WTC11 (cell line): ENCODE measurements around the gene SUDS3. TPM values are rescaled to one million over a fixed set of nuclear protein-coding genes. Genes with fewer than 3 reads are reported as not detected.

Experiments used
- ATAC-seq: fragments of 200-7000 bp; cut with Tn5 transposase; 2 replicates; pipeline ENCODE4 v1.10.0; 2021; ENCODE audit warnings: mild to moderate bottlenecking, moderate library complexity
- CTCF ChIA-PET: fragments of 300-600 bp; sonication (Branson Sonifier 250); formaldehyde crosslinking; loops from one replicate; lab custom pipeline; 2021; ENCODE audit warnings: antibody characterized with exemption; lab: Charles Lee
- POLR2A ChIA-PET: fragments of 350-600 bp; sonication (Branson Sonifier 250); formaldehyde crosslinking; loops from one replicate; lab custom pipeline; 2021; ENCODE audit warnings: antibody characterized with exemption; lab: Charles Lee
- DNase-seq: peaks from one replicate; pipeline ENCODE4 v3.0.0; 2021; ENCODE audit warnings: low spot score
- H3K27ac Mint-ChIP-seq: 2 replicates; pipeline ENCODE4 v1.8.0; 2021; ENCODE audit warnings: mixed read lengths
- H3K27me3 Mint-ChIP-seq: 2 replicates; pipeline ENCODE4 v1.8.0; 2021; ENCODE audit warnings: low read depth, mild to moderate bottlenecking, moderate library complexity, mixed read lengths
- H3K36me3 Mint-ChIP-seq: 2 replicates; pipeline ENCODE4 v1.8.0; 2021; ENCODE audit warnings: mixed read lengths
- H3K4me1 Mint-ChIP-seq: 2 replicates; pipeline ENCODE4 v1.8.0; 2022; ENCODE audit warnings: mixed read lengths
- H3K4me3 Mint-ChIP-seq: 2 replicates; pipeline ENCODE4 v1.8.0; 2021; ENCODE audit warnings: mild to moderate bottlenecking, moderate library complexity, mixed read lengths
- H3K9me3 Mint-ChIP-seq: 2 replicates; pipeline ENCODE4 v1.8.0; 2021; ENCODE audit warnings: mixed read lengths
- ATF1 ChIP-seq: sonication (generic); formaldehyde crosslinking; IDR thresholded peaks from 2 replicates; pipeline ENCODE4 v1.8.1; 2023; ENCODE audit warnings: mild to moderate bottlenecking, moderate library complexity, missing genetic modification reagents
- CBFB ChIP-seq: sonication (generic); formaldehyde crosslinking; IDR thresholded peaks from 2 replicates; pipeline ENCODE4 v1.8.1; 2022; ENCODE audit warnings: mild to moderate bottlenecking, low read depth, missing genetic modification reagents
- CREB1 ChIP-seq: sonication (generic); formaldehyde crosslinking; IDR thresholded peaks from 2 replicates; pipeline ENCODE4 v1.8.0; 2023; ENCODE audit warnings: mild to moderate bottlenecking, missing genetic modification reagents
- E2F1 ChIP-seq: sonication (generic); formaldehyde crosslinking; IDR thresholded peaks from 2 replicates; pipeline ENCODE4 v1.8.0; 2022; ENCODE audit warnings: mild to moderate bottlenecking, missing genetic modification reagents
- ELF4 ChIP-seq: sonication (generic); formaldehyde crosslinking; IDR thresholded peaks from 2 replicates; pipeline ENCODE4 v1.8.1; 2022; ENCODE audit warnings: low read depth, mild to moderate bottlenecking, moderate library complexity, missing genetic modification reagents
- ETV6 ChIP-seq: sonication (generic); formaldehyde crosslinking; IDR thresholded peaks from 2 replicates; pipeline ENCODE4 v1.8.1; 2022; ENCODE audit warnings: mild to moderate bottlenecking, missing genetic modification reagents
- FOXP4 ChIP-seq: sonication (generic); formaldehyde crosslinking; IDR thresholded peaks from 2 replicates; pipeline ENCODE4 v1.8.0; 2022; ENCODE audit warnings: mild to moderate bottlenecking, missing genetic modification reagents
- GTF2I ChIP-seq: fragments of 250-450 bp; sonication (Bioruptor Pico); conservative IDR thresholded peaks from 2 replicates; pipeline ENCODE4 v1.4.0; 2021; ENCODE audit warnings: mild to moderate bottlenecking
- MLX ChIP-seq: sonication (generic); formaldehyde crosslinking; IDR thresholded peaks from 2 replicates; pipeline ENCODE4 v1.8.1; 2023; ENCODE audit warnings: mild to moderate bottlenecking, missing genetic modification reagents, moderate library complexity
- NFE2L1 ChIP-seq: sonication (generic); formaldehyde crosslinking; IDR thresholded peaks from 2 replicates; pipeline ENCODE4 v1.8.1; 2023; ENCODE audit warnings: missing genetic modification reagents
- NR3C1 ChIP-seq: sonication (generic); formaldehyde crosslinking; conservative IDR thresholded peaks from 2 replicates; pipeline ENCODE4 v1.8.1; 2023; ENCODE audit warnings: low read depth, mild to moderate bottlenecking, missing genetic modification reagents
- SMAD4 ChIP-seq: sonication (generic); formaldehyde crosslinking; IDR thresholded peaks from 2 replicates; pipeline ENCODE4 v1.8.0; 2022; ENCODE audit warnings: mild to moderate bottlenecking, missing genetic modification reagents
- SP1 ChIP-seq: sonication (generic); formaldehyde crosslinking; conservative IDR thresholded peaks from 2 replicates; pipeline ENCODE4 v1.8.1; 2022; ENCODE audit warnings: missing genetic modification reagents
- ZNF138 ChIP-seq: sonication (generic); formaldehyde crosslinking; conservative IDR thresholded peaks from 2 replicates; pipeline ENCODE4 v1.8.1; 2022; ENCODE audit warnings: mild to moderate bottlenecking, moderate library complexity, missing genetic modification reagents
- ZNF232 ChIP-seq: sonication (generic); formaldehyde crosslinking; IDR thresholded peaks from 2 replicates; pipeline ENCODE4 v1.8.0; 2022; ENCODE audit warnings: mild to moderate bottlenecking, missing genetic modification reagents
- ZSCAN18 ChIP-seq: fragments of 250-450 bp; sonication (Bioruptor Pico); IDR thresholded peaks from 2 replicates; pipeline ENCODE4 v2.1.2; 2022; ENCODE audit warnings: mild to moderate bottlenecking, moderate library complexity
- total RNA-seq: library from RNA; stranded (reverse); gene quantifications from 3 replicates; pipeline ENCODE4 v1.2.3, GENCODE V29; 2021
- TF ChIP-seq, protein P1 (sequence below): sonication (generic); formaldehyde crosslinking; IDR thresholded peaks from 2 replicates; pipeline ENCODE4 v1.8.1; 2022; ENCODE audit warnings: mild to moderate bottlenecking, moderate library complexity, missing genetic modification reagents
- TF ChIP-seq, protein P2 (sequence below): sonication (generic); formaldehyde crosslinking; IDR thresholded peaks from 2 replicates; pipeline ENCODE4 v1.8.0; 2022; ENCODE audit warnings: mild to moderate bottlenecking, missing genetic modification reagents
- TF ChIP-seq, protein P3 (sequence below): fragments of 200-600 bp; IDR thresholded peaks from 2 replicates; pipeline ENCODE4 v1.8.0; 2022; ENCODE audit warnings: antibody characterized with exemption

The SUDS3 gene
- total RNA-seq, 1 experiment from 2014 or later = 63.9 TPM

GRCh38 chr12:118377884-118378470 lies 1.6 kb downstream of the SUDS3 start:
- ATAC-seq = no peak
- POLR2A ChIA-PET = no interaction called here

DNA sequence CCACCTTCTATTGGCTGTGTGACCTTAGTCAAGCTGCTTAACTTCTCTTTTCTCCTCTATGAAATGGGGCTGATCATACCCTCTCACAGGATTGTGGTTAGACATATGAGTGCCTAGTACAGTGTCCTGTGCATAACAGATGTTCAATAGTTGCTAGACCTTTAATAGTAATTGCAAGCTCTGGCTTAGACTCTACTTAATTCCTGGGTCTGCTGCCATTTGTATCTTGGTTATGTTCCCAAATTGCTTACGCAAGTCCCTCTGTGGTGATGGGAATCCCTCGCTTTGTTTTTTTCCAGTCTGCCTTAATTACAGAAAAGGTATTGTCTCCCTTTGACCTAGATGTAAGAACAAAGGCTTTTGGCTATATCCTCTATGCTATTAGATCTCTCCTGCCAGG lies 15.1 kb downstream of the SUDS3 start:
- POLR2A ChIA-PET = no interaction called here
- H3K27me3 Mint-ChIP-seq = no peaks in the 10 kb centered on the region
- H3K4me3 Mint-ChIP-seq = no peak overlapping the region
- ATAC-seq (no peak), DNase-seq (no peak)
- no peaks in the 10 kb centered on the region for H3K9me3 Mint-ChIP-seq
- CTCF ChIA-PET = interaction anchor here (1.7 kb wide), 1 partner anchor 14 kb away, joined by 6 read pairs; no protein-coding TSS in a partner anchor
- H3K4me1 Mint-ChIP-seq = no peaks in the 10 kb centered on the region
- H3K27ac Mint-ChIP-seq = no peak overlapping the region
- peaks cover 88% of the 10 kb centered on the region for H3K36me3 Mint-ChIP-seq
- TF ChIP-seq ZNF232 = no peak
- TF ChIP-seq ELF4 (CRISPR knock-in tag) = no peak
- no peak for TF ChIP-seq ZNF138 (CRISPR knock-in tag)
- no peak for TF ChIP-seq CBFB
- TF ChIP-seq NR3C1 (CRISPR knock-in tag) = no peak
- TF ChIP-seq FOXP4 = no peak
- TF ChIP-seq CREB1 = no peak
- TF ChIP-seq ATF1 (CRISPR knock-in tag) = no peak
- no peak for TF ChIP-seq SMAD4 (CRISPR knock-in tag)
- TF ChIP-seq ETV6 (CRISPR knock-in tag) = no peak
- TF ChIP-seq GTF2I (CRISPR knock-in tag) = no peak
- no peak for TF ChIP-seq ZSCAN18 (CRISPR knock-in tag)
- TF ChIP-seq, protein P1, sequence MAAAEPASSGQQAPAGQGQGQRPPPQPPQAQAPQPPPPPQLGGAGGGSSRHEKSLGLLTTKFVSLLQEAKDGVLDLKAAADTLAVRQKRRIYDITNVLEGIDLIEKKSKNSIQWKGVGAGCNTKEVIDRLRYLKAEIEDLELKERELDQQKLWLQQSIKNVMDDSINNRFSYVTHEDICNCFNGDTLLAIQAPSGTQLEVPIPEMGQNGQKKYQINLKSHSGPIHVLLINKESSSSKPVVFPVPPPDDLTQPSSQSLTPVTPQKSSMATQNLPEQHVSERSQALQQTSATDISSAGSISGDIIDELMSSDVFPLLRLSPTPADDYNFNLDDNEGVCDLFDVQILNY (CRISPR knock-in tag) = no peak
- TF ChIP-seq, protein P2, sequence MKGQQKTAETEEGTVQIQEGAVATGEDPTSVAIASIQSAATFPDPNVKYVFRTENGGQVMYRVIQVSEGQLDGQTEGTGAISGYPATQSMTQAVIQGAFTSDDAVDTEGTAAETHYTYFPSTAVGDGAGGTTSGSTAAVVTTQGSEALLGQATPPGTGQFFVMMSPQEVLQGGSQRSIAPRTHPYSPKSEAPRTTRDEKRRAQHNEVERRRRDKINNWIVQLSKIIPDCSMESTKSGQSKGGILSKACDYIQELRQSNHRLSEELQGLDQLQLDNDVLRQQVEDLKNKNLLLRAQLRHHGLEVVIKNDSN (CRISPR knock-in tag) = no peak
- no peak for TF ChIP-seq MLX
- no peak for TF ChIP-seq E2F1 (CRISPR knock-in tag)
- TF ChIP-seq SP1 (CRISPR knock-in tag) = no peak

More at GRCh38 chr12:118377884-118378470, 1.6 kb downstream of the SUDS3 start:
- Mint-ChIP-seq H3K36me3 (peaks cover 25% of the 10 kb centered on the region), H3K4me1 (peaks cover 37% of the 10 kb centered on the region), H3K27me3 (no peaks in the 10 kb centered on the region), H3K27ac (peak overlapping the region; percentile 97), H3K4me3 (peak overlapping the region; percentile 89), H3K9me3 (no peaks in the 10 kb centered on the region)
- no peak for TF ChIP-seq NFE2L1 (CRISPR knock-in tag)
- TF ChIP-seq ZSCAN18 (CRISPR knock-in tag) = no peak
- TF ChIP-seq, protein P3, sequence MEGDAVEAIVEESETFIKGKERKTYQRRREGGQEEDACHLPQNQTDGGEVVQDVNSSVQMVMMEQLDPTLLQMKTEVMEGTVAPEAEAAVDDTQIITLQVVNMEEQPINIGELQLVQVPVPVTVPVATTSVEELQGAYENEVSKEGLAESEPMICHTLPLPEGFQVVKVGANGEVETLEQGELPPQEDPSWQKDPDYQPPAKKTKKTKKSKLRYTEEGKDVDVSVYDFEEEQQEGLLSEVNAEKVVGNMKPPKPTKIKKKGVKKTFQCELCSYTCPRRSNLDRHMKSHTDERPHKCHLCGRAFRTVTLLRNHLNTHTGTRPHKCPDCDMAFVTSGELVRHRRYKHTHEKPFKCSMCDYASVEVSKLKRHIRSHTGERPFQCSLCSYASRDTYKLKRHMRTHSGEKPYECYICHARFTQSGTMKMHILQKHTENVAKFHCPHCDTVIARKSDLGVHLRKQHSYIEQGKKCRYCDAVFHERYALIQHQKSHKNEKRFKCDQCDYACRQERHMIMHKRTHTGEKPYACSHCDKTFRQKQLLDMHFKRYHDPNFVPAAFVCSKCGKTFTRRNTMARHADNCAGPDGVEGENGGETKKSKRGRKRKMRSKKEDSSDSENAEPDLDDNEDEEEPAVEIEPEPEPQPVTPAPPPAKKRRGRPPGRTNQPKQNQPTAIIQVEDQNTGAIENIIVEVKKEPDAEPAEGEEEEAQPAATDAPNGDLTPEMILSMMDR = peak; percentile 96
- CTCF ChIA-PET = interaction anchor here (0.5 to 4.5 kb wide), 23 partner anchors 9 to 820 kb away, joined by 3 to 76 read pairs (median 6); partner anchors contain the start of gene PEBP1
- peak; percentile 67 for DNase-seq
